ENCODE data around the gene ZNF407.

- TF ChIP-seq, protein P1, sequence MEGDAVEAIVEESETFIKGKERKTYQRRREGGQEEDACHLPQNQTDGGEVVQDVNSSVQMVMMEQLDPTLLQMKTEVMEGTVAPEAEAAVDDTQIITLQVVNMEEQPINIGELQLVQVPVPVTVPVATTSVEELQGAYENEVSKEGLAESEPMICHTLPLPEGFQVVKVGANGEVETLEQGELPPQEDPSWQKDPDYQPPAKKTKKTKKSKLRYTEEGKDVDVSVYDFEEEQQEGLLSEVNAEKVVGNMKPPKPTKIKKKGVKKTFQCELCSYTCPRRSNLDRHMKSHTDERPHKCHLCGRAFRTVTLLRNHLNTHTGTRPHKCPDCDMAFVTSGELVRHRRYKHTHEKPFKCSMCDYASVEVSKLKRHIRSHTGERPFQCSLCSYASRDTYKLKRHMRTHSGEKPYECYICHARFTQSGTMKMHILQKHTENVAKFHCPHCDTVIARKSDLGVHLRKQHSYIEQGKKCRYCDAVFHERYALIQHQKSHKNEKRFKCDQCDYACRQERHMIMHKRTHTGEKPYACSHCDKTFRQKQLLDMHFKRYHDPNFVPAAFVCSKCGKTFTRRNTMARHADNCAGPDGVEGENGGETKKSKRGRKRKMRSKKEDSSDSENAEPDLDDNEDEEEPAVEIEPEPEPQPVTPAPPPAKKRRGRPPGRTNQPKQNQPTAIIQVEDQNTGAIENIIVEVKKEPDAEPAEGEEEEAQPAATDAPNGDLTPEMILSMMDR (IDR thresholded peaks at IDR 0.05): no peak
- TF ChIP-seq POLR2AphosphoS5 (IDR thresholded peaks at IDR 0.05) (no peak), POLR2A (IDR thresholded peaks at IDR 0.05) (no peak)
Measured at GRCh38 chr18:74630804-74631203, 33.1 kb downstream of the ZNF407 start.

All from gastroesophageal sphincter (tissue), 3 donors.